ENCODE results near the gene MCTP1.

Gene MCTP1

DNA sequence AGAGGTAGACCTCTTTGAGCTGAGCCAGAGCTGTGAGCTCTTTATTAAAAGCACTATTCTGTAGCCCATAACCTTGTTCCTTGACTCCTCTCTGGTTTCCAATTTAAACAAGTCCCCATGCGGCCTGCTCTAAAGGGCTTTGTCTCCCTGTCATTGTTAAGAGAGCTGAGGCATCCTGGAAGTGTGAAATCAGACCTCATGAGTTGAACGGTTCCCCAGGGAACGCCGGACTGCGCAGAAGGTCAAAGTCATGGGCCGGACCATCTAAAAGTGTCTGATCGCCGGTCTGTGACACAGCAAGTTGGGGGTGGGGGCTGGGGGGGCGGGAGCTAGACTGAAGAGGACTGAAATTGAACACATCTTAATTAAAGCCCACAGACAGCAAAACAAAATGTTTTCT is 400.6 kb downstream of the MCTP1 start:
- DNase-seq (ENCODE audit: low read depth in 1 of 2, low spot score in 1 of 2) = no peak
- Histone ChIP-seq H3K4me3 (replicated peaks; ENCODE audit: insufficient read depth, low read length) (no peak overlapping the region), H3K27ac (replicated peaks) (no peak overlapping the region), H3K27me3 (ENCODE audit: insufficient read depth, poor library complexity, severe bottlenecking) (no peaks in the 10 kb centered on the region)
- TF ChIP-seq POLR2AphosphoS5 (IDR thresholded peaks at IDR 0.05; ENCODE audit: low read depth) = no peak
- TF ChIP-seq, protein P1, sequence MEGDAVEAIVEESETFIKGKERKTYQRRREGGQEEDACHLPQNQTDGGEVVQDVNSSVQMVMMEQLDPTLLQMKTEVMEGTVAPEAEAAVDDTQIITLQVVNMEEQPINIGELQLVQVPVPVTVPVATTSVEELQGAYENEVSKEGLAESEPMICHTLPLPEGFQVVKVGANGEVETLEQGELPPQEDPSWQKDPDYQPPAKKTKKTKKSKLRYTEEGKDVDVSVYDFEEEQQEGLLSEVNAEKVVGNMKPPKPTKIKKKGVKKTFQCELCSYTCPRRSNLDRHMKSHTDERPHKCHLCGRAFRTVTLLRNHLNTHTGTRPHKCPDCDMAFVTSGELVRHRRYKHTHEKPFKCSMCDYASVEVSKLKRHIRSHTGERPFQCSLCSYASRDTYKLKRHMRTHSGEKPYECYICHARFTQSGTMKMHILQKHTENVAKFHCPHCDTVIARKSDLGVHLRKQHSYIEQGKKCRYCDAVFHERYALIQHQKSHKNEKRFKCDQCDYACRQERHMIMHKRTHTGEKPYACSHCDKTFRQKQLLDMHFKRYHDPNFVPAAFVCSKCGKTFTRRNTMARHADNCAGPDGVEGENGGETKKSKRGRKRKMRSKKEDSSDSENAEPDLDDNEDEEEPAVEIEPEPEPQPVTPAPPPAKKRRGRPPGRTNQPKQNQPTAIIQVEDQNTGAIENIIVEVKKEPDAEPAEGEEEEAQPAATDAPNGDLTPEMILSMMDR (IDR thresholded peaks at IDR 0.05; ENCODE audit: insufficient read depth, low read length) = no peak
- TF ChIP-seq, protein P2, sequence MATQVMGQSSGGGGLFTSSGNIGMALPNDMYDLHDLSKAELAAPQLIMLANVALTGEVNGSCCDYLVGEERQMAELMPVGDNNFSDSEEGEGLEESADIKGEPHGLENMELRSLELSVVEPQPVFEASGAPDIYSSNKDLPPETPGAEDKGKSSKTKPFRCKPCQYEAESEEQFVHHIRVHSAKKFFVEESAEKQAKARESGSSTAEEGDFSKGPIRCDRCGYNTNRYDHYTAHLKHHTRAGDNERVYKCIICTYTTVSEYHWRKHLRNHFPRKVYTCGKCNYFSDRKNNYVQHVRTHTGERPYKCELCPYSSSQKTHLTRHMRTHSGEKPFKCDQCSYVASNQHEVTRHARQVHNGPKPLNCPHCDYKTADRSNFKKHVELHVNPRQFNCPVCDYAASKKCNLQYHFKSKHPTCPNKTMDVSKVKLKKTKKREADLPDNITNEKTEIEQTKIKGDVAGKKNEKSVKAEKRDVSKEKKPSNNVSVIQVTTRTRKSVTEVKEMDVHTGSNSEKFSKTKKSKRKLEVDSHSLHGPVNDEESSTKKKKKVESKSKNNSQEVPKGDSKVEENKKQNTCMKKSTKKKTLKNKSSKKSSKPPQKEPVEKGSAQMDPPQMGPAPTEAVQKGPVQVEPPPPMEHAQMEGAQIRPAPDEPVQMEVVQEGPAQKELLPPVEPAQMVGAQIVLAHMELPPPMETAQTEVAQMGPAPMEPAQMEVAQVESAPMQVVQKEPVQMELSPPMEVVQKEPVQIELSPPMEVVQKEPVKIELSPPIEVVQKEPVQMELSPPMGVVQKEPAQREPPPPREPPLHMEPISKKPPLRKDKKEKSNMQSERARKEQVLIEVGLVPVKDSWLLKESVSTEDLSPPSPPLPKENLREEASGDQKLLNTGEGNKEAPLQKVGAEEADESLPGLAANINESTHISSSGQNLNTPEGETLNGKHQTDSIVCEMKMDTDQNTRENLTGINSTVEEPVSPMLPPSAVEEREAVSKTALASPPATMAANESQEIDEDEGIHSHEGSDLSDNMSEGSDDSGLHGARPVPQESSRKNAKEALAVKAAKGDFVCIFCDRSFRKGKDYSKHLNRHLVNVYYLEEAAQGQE (IDR thresholded peaks at IDR 0.05; ENCODE audit: insufficient replicate concordance, low read depth) = no peak
- TF ChIP-seq GABPA (IDR thresholded peaks at IDR 0.05; ENCODE audit: low read depth) = no peak

DNA sequence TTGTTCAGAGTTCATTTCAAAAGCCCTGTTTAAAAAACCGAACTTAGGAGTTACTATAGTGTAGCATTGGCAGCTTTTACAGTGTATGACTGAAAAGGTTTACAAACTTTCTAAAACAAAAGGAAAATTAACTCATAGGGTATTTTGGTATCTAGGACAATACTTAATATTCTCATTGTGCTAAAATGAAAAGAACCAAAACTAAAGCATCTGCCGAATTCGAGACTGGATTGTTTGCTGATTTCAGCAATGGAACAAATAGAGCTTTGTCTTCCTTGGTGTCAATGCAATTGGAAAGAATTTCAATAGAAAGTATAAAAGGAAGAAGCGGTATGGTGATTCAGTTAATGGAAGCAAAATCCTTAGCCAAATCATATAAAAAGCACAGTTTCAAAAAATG is 412.4 kb downstream of the MCTP1 start:
- no peak for DNase-seq (ENCODE audit: low read depth in 1 of 2, low spot score in 1 of 2)
- TF ChIP-seq SPI1 (IDR thresholded peaks at IDR 0.05; ENCODE audit: borderline replicate concordance, low read depth) (no peak), GABPA (IDR thresholded peaks at IDR 0.05; ENCODE audit: low read depth) (no peak), POLR2AphosphoS5 (IDR thresholded peaks at IDR 0.05; ENCODE audit: low read depth) (no peak)
- TF ChIP-seq, protein P1 (IDR thresholded peaks at IDR 0.05; ENCODE audit: insufficient read depth, low read length) = no peak
- TF ChIP-seq, protein P2 (IDR thresholded peaks at IDR 0.05; ENCODE audit: insufficient replicate concordance, low read depth) = no peak
- Histone ChIP-seq H3K27ac (replicated peaks) (no peak overlapping the region), H3K4me3 (replicated peaks; ENCODE audit: insufficient read depth, low read length) (no peak overlapping the region), H3K27me3 (ENCODE audit: insufficient read depth, poor library complexity, severe bottlenecking) (no peaks in the 10 kb centered on the region)

DNA sequence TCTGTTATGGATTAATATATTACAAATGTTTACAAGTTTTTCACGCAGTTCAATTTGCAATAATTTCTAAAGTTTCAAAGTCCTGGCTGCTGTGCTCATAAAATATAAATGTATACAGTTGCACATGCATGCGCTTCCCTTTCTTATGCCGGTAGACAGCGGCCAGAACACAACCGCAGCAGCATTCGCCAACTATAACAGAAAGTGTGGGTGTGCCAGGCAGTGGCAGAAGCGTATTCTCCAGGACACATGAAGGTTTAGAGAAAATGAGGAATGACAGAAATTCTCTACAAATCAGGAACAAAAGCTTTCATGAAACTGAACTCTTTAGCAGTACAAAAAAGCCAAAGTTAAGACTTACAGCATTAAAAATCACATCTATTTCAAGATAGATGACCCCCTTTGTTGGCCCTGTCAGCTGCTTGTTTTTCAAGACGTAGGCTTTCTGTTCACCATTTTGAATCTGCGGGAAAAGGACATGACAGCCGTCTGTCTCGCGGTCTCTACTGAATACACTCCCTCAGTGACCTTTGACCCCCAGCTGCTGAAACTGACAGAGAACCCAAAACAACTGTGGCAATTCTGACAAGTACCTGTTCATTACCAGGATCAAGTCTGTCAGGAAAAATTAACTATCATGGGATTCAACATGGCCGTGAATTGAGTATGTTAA is 414.2 kb downstream of the MCTP1 start:
- TF ChIP-seq GABPA (IDR thresholded peaks at IDR 0.05; ENCODE audit: low read depth) (no peak), SPI1 (IDR thresholded peaks at IDR 0.05; ENCODE audit: borderline replicate concordance, low read depth) (no peak), POLR2AphosphoS5 (IDR thresholded peaks at IDR 0.05; ENCODE audit: low read depth) (no peak)
- TF ChIP-seq, protein P1 (IDR thresholded peaks at IDR 0.05; ENCODE audit: insufficient read depth, low read length) = no peak
- TF ChIP-seq, protein P2 (IDR thresholded peaks at IDR 0.05; ENCODE audit: insufficient replicate concordance, low read depth) = no peak
- no peak overlapping the region for H3K4me3 ChIP-seq (replicated peaks; ENCODE audit: insufficient read depth, low read length)
- no peak for DNase-seq (ENCODE audit: low read depth in 1 of 2, low spot score in 1 of 2)
- H3K27ac ChIP-seq (replicated peaks) = no peak overlapping the region
- no peaks in the 10 kb centered on the region for H3K27me3 ChIP-seq (ENCODE audit: insufficient read depth, poor library complexity, severe bottlenecking)
